ENCODE measurements around the gene FEM1A. TPM values are rescaled to one million over a fixed set of nuclear protein-coding genes. Genes with fewer than 3 reads are reported as not detected.

The FEM1A gene
- total and polyA plus RNA-seq, 2 of the 13 experiments (the other 11 are each of a cell fraction or from before 2014, with no cell fraction given), result 3.2 to 10.8 TPM

GRCh38 chr19:4814625-4815425, 23.3 kb downstream of the FEM1A start (continued):
- no peak for TF ChIP-seq ZNF646 (CRISPR knock-in tag; IDR thresholded peaks at IDR 0.05)
- TF ChIP-seq SAFB2 (CRISPR knock-in tag; IDR thresholded peaks at IDR 0.05; ENCODE audit: borderline replicate concordance, low read depth), result no peak
- no peak for TF ChIP-seq CENPT (CRISPR knock-in tag; IDR thresholded peaks at IDR 0.05; ENCODE audit: low read depth)
- TF ChIP-seq NR2F1 (CRISPR knock-in tag; IDR thresholded peaks at IDR 0.05), result no peak
- TF ChIP-seq ERF (CRISPR knock-in tag; IDR thresholded peaks at IDR 0.05), result no peak
- no peak for TF ChIP-seq ZNF609 (CRISPR knock-in tag; IDR thresholded peaks at IDR 0.05; ENCODE audit: borderline replicate concordance)
- TF ChIP-seq HNF1A (IDR thresholded peaks at IDR 0.05; ENCODE audit: low read depth), result no peak
- no peak for TF ChIP-seq HNF1A (CRISPR knock-in tag; IDR thresholded peaks at IDR 0.05; ENCODE audit: borderline replicate concordance)
- TF ChIP-seq, protein P1, sequence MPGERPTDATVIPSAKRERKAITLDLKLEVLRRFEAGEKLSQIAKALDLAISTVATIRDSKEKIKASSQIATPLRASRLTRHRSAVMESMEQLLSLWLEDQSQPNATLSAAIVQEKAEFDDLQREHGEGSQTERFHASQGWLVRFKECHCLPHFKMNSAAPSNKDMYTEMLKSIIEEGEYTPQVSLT (CRISPR knock-in tag; IDR thresholded peaks at IDR 0.05; ENCODE audit: borderline replicate concordance, low read depth), result no peak
